Smooth muscle cell of the coronary artery (primary cell): ENCODE results near the gene SSNA1. TPM values are rescaled to one million over a fixed set of nuclear protein-coding genes. Genes with fewer than 3 reads are reported as not detected.

Source experiments
- total RNA-seq: library from RNA; depleted of rRNA; stranded (reverse); fragments of >200 nt; gene quantifications from 2 replicates; pipeline ENCODE4 v1.2.3, GENCODE V29; 2014; ENCODE audit warnings: low replicate concordance

The SSNA1 gene, protein sequence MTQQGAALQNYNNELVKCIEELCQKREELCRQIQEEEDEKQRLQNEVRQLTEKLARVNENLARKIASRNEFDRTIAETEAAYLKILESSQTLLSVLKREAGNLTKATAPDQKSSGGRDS
- total RNA-seq, result 52.3 and 82.1 TPM in 2 replicates

DNA sequence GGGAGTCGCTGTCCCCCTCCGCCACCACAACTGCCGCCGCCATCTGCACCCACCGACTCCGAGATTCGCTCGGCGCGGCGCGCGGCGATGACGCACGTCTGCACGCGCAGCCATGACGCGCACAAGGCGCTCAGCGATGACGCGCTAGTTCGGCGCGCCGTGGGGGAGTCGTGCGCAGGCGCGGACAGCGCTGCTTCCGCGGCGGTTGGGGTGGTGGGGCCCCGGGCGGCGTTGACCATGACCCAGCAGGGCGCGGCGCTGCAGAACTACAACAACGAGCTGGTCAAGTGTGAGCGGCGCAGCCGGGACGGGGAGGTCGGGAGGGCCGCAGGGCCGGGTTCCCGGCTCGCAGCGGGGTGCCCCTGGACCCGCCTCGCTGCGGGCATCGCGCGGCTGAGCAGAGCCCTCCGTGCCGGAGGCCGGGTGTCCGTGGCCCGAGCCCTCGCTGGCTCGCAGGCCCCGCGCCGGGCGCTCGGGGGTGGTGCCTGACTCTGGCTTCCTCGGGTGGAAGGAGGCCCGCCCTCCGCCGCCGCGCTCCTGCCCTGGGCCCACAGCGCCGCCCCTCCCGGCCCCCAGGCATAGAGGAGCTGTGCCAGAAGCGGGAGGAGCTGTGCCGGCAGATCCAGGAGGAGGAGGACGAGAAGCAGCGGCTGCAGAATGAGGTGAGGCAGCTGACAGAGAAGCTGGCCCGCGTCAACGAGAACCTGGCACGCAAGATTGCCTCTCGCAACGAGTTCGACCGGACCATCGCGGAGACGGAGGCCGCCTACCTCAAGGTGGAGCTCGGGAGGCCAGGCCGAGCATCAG is at the start of gene SSNA1, which contains the start of gene ANAPC2:
TSS of gene SSNA1 (plus strand) at position 187 of the 807 bp plus-strand sequence. CDS start at position 238, 51 bp downstream.
TSS of gene ANAPC2 (minus strand) at position 71 of the 807 bp plus-strand sequence. CDS start at position 43, 28 bp downstream.

DNA sequence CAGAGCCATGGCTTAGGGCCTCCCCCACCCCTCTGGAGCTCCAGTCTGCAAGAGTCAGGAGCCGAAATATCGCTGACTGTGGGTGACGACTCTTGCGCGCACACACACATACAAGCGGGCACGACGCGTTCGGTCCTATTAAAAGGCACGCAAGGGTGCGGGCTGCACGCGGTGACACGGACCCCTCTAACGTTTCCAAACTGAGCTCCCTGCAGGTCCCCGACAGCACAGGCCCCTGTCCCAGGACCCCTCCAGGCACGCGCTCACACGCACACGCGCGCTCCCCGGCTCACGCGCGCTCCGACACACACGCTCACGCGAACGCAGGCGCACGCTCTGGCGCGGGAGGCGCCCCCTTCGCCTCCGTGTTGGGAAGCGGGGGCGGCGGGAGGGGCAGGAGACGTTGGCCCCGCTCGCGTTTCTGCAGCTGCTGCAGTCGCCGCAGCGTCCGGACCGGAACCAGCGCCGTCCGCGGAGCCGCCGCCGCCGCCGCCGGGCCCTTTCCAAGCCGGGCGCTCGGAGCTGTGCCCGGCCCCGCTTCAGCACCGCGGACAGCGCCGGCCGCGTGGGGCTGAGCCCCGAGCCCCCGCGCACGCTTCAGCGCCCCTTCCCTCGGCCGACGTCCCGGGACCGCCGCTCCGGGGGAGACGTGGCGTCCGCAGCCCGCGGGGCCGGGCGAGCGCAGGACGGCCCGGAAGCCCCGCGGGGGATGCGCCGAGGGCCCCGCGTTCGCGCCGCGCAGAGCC is 49.6 kb upstream of the SSNA1 start, which contains the start of gene GRIN1:
TSS of gene GRIN1 (plus strand) at position 433 of the 746 bp plus-strand sequence. CDS start 333 bp downstream, outside the sequence.

DNA sequence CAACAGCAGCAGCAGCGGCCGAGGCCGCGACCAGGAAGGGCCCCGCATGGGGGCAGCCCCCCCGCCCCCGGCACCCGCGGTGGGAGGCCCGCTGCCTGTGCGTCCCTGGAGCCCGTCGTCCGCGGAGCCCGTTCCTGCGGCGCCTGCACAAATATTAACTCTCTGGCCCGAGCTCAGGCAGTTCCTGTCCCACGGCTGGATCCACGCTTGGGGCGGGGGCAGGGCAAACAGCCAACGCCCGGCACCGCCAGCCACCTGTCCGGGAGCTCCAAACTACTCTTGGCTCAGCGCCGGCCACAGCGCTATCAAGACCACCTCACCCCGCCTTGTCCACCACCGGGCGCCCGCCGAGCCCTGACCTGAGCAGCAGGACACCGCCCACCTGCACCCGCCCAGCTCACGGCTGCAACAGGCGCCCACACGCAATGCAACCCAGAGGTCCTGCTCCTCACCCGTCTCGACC is 18.5 kb upstream of the SSNA1 start, which contains the start of gene LRRC26:
TSS of gene LRRC26 (minus strand) at position 156 of the 463 bp plus-strand sequence. CDS start at position 48, 108 bp downstream.

DNA sequence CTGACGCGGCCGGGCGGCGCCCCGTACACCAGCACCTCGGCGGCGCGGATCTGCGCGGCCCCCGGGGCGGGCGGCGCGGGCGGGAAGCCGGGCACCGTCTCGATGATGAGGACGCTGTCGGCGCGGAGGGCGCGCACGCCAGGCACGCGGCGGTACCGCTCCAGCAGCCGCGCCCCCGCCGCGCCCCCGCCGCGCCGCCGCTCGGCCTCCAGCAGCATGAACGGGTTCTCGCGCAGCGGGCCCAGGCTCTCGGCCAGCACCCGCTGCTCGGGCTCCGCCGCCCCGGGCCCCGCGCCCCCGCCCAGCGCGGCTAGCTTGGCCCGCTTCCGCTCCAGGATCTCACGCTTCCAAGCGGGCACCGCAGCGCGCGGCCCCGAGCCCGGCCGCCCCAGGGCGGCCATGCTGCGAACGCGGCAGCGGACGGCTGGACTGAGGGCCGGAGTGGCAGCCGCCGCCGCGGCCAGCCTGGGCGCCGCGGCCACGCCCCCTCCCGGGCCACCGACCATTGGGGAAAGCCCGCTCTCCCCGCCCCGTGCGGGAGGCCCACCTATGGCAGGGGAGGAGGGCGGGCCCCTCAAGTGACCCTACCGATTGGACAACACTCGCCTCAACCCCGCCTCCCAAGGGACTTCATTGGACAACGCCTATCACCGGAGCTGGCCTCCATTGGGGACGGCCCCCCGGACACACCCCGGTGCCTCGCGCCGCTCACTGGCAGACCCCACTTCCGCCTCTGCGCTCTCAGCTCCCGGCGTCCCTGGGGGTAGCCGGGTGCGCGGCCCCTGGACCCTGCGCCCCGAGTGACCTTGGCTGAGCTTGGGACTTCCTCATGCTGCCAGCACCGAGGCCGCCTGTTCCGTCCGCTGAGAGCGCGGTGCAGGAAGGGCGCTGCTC is 12.1 kb downstream of the SSNA1 start, which contains the start of gene TPRN:
TSS of gene TPRN (minus strand) at position 431 of the 894 bp plus-strand sequence. CDS start at position 401, 30 bp downstream.

DNA sequence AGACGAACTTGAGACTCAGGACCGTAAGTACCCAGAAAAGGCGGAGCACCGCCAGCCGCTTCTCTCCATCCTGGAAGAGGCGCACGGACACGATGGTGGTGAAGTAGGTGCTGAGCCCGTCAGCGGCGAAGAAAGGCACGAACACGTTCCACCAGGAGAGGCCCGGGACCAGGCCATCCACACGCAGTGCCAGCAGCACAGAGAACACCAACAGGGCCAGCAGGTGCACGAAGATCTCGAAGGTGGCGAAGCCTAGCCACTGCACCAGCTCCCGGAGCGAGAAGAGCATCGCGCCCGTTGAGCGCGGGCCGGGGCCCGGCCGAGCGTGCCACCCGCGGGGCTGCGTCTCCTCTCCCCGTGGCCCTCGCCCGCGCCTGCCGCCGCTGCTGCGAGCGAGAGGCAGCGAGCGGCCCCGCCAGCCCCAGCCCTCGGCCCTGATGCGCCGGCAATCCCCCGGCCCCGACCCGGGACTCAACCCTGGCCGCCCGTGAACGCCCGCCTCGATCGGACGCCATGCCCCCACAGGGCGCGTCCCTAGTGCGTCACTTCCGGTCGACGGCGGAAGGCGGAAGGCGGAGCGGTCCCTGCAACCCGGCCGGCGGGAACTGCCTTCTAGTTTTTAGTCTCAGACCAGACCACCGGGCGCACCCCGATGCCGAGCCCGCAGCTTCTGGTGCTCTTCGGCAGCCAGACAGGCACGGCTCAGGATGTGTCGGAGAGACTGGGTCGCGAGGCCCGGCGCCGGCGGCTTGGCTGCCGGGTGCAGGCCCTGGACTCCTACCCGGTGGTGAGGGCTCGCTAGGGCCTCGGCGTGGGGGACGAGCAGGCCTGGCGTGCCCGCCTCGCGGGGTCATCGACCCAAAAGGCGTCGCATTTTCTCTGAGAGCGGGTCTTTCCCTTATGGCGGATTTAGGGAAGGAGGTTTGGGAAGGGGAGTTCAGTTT is 16.9 kb downstream of the SSNA1 start, which contains the start of the genes NDOR1 and TMEM203:
TSS of gene NDOR1 (plus strand) at position 575 of the 944 bp plus-strand sequence. CDS start at position 653, 78 bp downstream.
TSS of gene TMEM203 (minus strand) at position 523 of the 944 bp plus-strand sequence. CDS start at position 289, 234 bp downstream.

DNA sequence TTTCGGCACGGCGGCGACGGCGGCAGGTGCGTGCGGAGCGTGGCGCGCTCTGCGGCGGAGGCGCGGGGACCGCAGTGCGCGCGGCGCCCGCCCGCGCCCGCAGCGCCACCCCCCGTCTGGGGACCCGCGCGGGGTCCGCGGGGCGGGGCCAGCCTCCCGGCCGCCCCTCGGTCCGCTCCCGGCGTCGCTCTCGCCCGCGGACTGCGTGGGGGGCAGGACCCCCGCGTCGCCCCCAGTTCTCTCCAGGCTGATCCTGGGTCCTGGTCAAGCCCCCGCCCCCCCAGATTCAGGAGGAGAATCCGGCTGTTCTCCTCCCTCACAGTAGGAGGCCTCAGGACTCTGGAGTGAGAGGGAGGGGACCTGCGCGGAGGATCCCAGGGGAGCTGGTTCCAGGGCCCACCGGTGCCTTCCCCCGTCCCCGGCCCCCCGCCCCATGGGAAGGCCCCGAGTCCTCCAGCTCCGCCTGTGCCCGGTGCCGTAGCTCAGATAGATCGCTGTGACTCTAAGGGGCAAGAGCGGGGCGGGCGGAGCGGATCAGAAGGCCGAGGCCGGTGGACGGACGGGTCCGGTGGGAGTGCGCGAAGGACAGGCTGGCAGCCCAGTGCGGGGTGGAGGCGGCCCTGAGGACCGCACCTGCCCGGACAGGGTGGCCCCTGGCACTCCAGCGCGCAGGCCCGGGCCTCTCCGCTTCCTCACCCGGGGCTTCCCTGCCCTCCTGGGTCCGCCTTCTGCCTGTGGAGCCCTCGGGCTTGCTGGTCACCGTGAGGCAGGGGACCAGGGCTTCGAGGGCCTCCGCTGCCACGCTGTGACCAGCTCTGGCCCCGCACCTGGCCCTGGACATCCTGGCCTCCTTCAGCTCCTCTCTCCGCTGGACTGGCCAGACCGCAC is 34.0 kb downstream of the SSNA1 start, which contains the start of gene RNF208:
TSS of gene RNF208 (minus strand) at position 51 of the 888 bp plus-strand sequence. CDS start 1,028 bp downstream, outside the sequence.

DNA sequence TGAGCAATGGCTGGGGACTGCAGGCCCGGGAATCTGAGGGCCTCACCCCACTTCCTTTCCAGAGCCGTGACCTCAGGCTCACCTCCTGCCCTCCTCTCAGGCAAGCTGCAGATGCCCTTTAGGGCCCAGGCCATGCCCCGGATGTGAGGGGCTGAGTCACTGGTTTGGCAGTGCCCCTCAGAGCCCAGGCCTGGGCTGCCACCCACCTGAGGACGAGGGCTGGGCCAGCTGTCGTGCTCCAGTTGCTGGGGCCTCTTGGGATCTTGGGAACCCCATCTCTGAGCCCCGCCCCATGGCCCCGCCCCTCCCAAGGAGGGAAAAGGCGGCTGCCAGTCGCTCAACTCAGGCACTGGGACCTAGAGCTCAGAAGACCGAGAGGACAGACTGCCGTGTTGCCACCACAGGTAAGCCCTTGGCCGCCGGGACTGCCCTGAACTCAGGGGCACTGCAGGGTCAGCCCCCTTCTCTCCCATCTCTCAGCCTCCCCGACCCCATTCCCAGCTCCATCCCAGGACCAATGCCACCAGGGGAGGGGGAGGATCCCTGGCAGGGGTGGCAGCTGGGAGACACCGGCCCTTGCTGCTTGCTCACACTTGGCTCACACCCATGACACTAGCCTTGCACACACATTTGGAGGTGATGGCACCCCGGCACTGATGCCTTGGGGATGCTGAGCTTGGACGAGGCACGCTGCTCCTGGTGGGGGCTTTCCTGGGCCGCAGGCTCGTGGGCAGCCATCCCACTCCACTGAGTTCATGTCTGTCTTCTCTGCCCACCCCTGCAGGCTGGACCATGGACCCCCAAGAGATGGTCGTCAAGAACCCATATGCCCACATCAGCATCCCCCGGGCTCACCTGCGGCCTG is 36.6 kb downstream of the SSNA1 start, which contains the start of gene CYSRT1:
TSS of gene CYSRT1 (plus strand) at position 345 of the 865 bp plus-strand sequence. CDS start at position 793, 448 bp downstream.

DNA sequence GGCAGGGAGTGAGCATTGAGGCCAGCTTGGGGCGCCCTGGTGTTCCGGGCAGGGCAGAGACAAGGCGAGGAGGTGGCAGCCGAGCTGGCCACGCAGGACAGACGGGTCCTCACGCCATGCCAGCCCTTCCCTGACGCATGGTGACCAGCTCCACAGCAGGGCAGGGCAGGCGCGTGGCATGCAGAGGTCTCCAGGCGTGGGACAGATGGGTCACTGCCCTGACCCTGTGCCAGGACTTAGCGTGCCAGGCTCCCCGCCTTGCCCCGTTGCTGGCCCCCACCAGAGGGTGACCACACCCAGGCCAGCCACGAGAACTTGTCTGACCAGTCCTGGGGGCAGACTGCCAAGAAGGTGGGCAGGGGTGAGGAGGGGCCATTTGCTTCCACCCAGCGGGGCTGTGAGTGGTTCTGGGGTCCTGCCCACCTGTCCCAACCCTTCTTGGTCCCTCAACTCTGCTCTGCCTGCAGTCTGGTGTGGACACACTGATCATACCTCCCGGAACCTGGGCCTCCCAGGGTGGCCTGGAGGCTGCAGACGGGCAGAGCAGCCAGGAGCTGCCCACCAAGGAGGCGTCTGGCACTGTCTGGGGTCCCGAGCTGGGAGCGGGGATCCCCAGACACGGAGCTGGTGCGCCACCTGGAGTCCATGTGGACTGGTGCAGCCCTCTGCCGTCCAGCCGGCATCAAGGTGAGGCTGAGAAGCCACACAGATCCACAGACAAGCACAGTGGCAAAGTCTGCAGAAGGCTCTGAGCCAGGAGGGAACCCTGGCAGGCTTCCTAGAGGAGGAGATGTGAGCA is 38.8 kb downstream of the SSNA1 start, which contains the start of gene RNF224:
TSS of gene RNF224 (plus strand) at position 449 of the 799 bp plus-strand sequence. CDS start 834 bp downstream, outside the sequence.

DNA sequence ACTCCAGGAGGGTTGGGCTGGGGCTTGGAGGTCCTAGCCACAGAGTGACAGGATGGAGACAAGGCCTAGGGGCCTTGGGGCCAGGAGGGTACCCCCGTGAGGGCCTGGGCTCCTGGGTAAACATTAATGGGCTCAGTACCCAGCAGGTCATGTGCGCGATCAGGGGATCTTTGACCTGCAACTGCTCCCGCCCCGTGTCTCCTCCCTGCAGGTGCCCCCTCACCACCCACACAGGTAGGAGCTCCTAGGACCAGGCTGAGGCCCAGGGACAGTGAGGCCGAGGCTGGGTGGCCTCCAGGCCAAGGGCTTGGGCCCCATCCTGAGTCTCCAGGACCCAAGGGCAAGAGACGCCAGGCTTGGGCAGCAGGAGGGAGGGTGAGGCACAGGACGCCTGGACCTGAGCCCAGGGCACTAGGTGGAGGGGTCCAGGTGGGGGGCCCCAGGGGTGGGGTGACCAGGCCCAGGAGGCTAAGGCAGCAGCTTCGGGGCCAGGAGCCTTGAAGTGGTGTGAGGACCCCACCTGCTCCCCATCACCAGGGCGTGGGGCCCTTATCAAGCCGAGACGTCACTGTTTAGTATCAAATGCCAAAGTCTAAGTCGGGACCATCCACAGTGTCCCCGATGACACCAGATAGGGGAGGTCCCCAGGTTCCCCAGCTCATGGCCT is 42.4 kb downstream of the SSNA1 start, which contains the start of gene SLC34A3:
TSS of gene SLC34A3 (plus strand) at position 197 of the 667 bp plus-strand sequence. CDS start 802 bp downstream, outside the sequence.

Other genes starting within 250 kb of the SSNA1 start
- 139 and 223 TPM in 2 replicates for gene FBXW5, start 243.9 kb upstream of the SSNA1 start, total RNA-seq
- not detected in 2 replicates for gene C8G, start 243.4 kb upstream of the SSNA1 start, total RNA-seq
- not detected in 2 replicates for gene LCN12, start 236.4 kb upstream of the SSNA1 start, total RNA-seq
- 1.1 and 33.0 TPM in 2 replicates for gene PTGDS, start 211.2 kb upstream of the SSNA1 start, total RNA-seq
- gene LCNL1, start 205.7 kb upstream of the SSNA1 start, total RNA-seq, result 0.15 and 6.1 TPM in 2 replicates
- gene PAXX, start 196.3 kb upstream of the SSNA1 start, total RNA-seq, result 4.6 and 11.6 TPM in 2 replicates
- gene CLIC3, start 192.1 kb upstream of the SSNA1 start, total RNA-seq, result 1.3 and 4.6 TPM in 2 replicates
- gene ABCA2, start 160.4 kb upstream of the SSNA1 start, total RNA-seq, result 13.4 and 39.3 TPM in 2 replicates
- not detected in 2 replicates for gene FUT7, start 156.6 kb upstream of the SSNA1 start, total RNA-seq
- 9.5 and 11.6 TPM in 2 replicates for gene NPDC1, start 142.5 kb upstream of the SSNA1 start, total RNA-seq
- not detected in 2 replicates for gene ENTPD2, start 134.6 kb upstream of the SSNA1 start, total RNA-seq
- gene SAPCD2, start 118.1 kb upstream of the SSNA1 start, total RNA-seq, result under 0.01 and 2.2 TPM in 2 replicates
- gene UAP1L1, start 111.2 kb upstream of the SSNA1 start, total RNA-seq, result 12.3 and 12.9 TPM in 2 replicates
- gene MAN1B1, start 101.7 kb upstream of the SSNA1 start, total RNA-seq, result 69.0 and 76.6 TPM in 2 replicates
- 93.0 and 99.2 TPM in 2 replicates for gene DPP7, start 73.9 kb upstream of the SSNA1 start, total RNA-seq
- under 0.01 TPM in 1 of 2 replicates, not detected in the other for gene GRIN1, start 49.5 kb upstream of the SSNA1 start, total RNA-seq
- gene LRRC26, start 18.6 kb upstream of the SSNA1 start, total RNA-seq, result not detected in 2 replicates
- gene TMEM210, start 16.6 kb upstream of the SSNA1 start, total RNA-seq, result not detected in 2 replicates
- gene ANAPC2, start 116 bp upstream of the SSNA1 start, total RNA-seq, result 20.3 and 24.0 TPM in 2 replicates
- gene TPRN, start 12.1 kb downstream of the SSNA1 start, total RNA-seq, result 1.5 and 4.6 TPM in 2 replicates
- 23.2 and 25.3 TPM in 2 replicates for gene TMEM203, start 17.0 kb downstream of the SSNA1 start, total RNA-seq
- 1.6 and 3.2 TPM in 2 replicates for gene NDOR1, start 17.0 kb downstream of the SSNA1 start, total RNA-seq
- not detected in 2 replicates for gene RNF208, start 33.6 kb downstream of the SSNA1 start, total RNA-seq
- gene CYSRT1, start 36.5 kb downstream of the SSNA1 start, total RNA-seq, result 0.12 and 0.30 TPM in 2 replicates
- under 0.01 TPM in 1 of 2 replicates, not detected in the other for gene RNF224, start 38.8 kb downstream of the SSNA1 start, total RNA-seq
- not detected in 2 replicates for gene SLC34A3, start 42.2 kb downstream of the SSNA1 start, total RNA-seq
- 117 and 143 TPM in 2 replicates for gene TUBB4B, start 52.6 kb downstream of the SSNA1 start, total RNA-seq
- not detected in 2 replicates for gene STPG3, start 62.6 kb downstream of the SSNA1 start, total RNA-seq
- 51.3 and 54.2 TPM in 2 replicates for gene NELFB, start 66.7 kb downstream of the SSNA1 start, total RNA-seq
- 1.9 and 16.6 TPM in 2 replicates for gene TOR4A, start 89.0 kb downstream of the SSNA1 start, total RNA-seq
- 0.30 and 0.47 TPM in 2 replicates for gene NRARP, start 113.6 kb downstream of the SSNA1 start, total RNA-seq
- 8.3 and 13.5 TPM in 2 replicates for gene EXD3, start 234.5 kb downstream of the SSNA1 start, total RNA-seq
- 0.38 and 0.47 TPM in 2 replicates for gene NOXA1, start 234.7 kb downstream of the SSNA1 start, total RNA-seq